ENCODE data around the gene PTPRN2.

DNA sequence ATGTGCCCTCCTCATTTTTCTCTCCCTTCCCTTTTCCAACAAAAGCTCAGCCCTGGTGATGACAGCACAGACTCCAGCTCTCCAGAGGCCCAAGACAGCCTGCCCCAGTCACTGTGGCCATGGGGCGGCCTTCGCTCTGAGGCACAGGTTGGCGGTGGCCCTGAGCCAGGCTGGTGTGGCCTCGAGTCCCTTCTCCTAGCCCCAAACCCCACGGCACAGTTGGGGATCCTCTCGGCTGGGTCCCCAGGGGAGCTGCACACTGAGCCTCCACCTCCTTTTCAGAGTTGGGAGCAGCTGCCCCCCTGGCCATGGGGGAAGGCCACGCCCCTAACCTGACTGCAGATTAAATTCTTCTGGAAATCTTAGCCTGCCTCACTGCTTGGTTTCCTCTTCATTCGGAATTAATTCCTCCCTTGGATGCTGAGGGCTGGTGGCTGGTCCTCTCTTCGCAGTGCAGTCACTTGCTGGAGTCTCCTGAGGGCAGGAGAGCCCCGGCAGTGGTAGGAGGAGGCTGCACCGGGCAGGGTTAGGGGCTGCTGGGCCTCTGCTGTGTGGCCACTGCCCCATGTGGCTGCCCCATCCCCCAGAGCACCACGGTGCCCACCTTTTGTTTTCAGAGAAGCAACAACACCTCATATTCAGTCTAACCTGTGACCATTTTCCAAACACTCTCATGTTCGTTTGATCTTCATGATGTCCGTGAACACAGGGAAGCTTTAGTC lies 824.2 kb downstream of the PTPRN2 start:
- no peak for TF ChIP-seq POLR2A (IDR thresholded peaks at IDR 0.05)
- TF ChIP-seq, protein P1, sequence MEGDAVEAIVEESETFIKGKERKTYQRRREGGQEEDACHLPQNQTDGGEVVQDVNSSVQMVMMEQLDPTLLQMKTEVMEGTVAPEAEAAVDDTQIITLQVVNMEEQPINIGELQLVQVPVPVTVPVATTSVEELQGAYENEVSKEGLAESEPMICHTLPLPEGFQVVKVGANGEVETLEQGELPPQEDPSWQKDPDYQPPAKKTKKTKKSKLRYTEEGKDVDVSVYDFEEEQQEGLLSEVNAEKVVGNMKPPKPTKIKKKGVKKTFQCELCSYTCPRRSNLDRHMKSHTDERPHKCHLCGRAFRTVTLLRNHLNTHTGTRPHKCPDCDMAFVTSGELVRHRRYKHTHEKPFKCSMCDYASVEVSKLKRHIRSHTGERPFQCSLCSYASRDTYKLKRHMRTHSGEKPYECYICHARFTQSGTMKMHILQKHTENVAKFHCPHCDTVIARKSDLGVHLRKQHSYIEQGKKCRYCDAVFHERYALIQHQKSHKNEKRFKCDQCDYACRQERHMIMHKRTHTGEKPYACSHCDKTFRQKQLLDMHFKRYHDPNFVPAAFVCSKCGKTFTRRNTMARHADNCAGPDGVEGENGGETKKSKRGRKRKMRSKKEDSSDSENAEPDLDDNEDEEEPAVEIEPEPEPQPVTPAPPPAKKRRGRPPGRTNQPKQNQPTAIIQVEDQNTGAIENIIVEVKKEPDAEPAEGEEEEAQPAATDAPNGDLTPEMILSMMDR (IDR thresholded peaks at IDR 0.05): no peak

All from sigmoid colon (tissue), 3 donors.